Keratinocyte (primary cell): ENCODE data around the gene BCORL1.

Experiments
- EZH2 ChIP-seq: IDR thresholded peaks from one replicate; pipeline ENCODE4 v1.6.1; 2012; ENCODE audit warnings: inconsistent platforms, mild to moderate bottlenecking, low read length, moderate library complexity
- TF ChIP-seq, protein P1 (sequence below), 3 experiments: IDR thresholded peaks in 1 of 3; conservative IDR thresholded peaks in 1 of 3; optimal IDR thresholded peaks in 1 of 3; 2 replicates in 2 of 3; 3 replicates in 1 of 3; pipeline versions ENCODE3 to v1.5.1; 2011; ENCODE audit warnings: low read length in 3 of 3, mild to moderate bottlenecking in 3 of 3, moderate library complexity in 2 of 3, control low read depth in 1 of 3, inconsistent platforms in 1 of 3; ENCODE audit not compliant: insufficient read depth in 2 of 3; ENCODE audit errors: extremely low read depth in 1 of 3

DNA sequence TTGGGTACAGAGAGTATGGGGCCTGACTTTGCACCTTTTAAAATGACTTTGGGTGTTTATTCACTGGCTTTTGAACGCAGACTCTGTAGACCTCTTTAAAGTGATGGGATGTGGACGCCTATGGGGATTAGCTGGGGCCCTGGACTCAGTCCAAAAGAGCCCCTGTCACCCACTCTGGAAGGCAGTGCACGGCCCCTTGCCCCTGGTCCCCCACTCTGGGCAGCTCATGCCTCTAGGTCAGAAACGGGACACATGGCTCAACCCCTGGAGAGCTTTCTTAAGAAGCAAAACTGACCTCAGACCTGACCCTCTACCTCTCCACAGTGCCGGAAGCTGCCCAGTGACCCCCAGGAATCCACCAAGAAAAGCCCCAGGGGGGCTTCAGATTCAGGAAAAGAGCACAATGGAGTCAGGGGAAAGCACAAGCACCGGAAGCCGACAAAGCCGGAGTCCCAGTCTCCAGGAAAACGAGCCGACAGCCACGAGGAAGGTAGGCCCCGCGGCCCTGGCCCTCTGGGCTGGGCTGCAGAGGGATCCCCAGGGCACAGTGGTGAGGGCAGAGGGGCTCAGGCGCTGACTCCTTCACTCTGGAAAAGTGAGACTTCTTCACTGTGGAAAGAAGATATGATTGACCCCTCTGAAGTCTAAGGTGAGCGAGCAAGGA is 38.4 kb downstream of the BCORL1 start:
- TF ChIP-seq, protein P1, sequence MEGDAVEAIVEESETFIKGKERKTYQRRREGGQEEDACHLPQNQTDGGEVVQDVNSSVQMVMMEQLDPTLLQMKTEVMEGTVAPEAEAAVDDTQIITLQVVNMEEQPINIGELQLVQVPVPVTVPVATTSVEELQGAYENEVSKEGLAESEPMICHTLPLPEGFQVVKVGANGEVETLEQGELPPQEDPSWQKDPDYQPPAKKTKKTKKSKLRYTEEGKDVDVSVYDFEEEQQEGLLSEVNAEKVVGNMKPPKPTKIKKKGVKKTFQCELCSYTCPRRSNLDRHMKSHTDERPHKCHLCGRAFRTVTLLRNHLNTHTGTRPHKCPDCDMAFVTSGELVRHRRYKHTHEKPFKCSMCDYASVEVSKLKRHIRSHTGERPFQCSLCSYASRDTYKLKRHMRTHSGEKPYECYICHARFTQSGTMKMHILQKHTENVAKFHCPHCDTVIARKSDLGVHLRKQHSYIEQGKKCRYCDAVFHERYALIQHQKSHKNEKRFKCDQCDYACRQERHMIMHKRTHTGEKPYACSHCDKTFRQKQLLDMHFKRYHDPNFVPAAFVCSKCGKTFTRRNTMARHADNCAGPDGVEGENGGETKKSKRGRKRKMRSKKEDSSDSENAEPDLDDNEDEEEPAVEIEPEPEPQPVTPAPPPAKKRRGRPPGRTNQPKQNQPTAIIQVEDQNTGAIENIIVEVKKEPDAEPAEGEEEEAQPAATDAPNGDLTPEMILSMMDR (optimal IDR thresholded peaks at IDR 0.05 in 1 of 3, IDR thresholded peaks at IDR 0.05 in 1 of 3, conservative IDR thresholded peaks at IDR 0.05 in 1 of 3; ENCODE audit: extremely low read depth in 1 of 3, insufficient read depth in 2 of 3, low read length in 3 of 3), result no peak
- TF ChIP-seq EZH2, result no peak
